GM19324 (cell line): ENCODE measurements around the gene DCP1B.

Experiments
- ATAC-seq: cut with Tn5 transposase; IDR thresholded peaks from one replicate; pipeline ENCODE4 v1.9.1; 2021; ENCODE audit warnings: mild to moderate bottlenecking, moderate library complexity; ENCODE audit not compliant: unreplicated experiment, low FRiP score

The DCP1B gene

GRCh38 chr12:2004113-2004929 lies at the start of gene DCP1B:
Gene DCP1B, minus strand, starts transcription at chr12:2004457. Its CDS starts 26 bp downstream, at chr12:2004431.
- peak; percentile 92 for ATAC-seq

DNA sequence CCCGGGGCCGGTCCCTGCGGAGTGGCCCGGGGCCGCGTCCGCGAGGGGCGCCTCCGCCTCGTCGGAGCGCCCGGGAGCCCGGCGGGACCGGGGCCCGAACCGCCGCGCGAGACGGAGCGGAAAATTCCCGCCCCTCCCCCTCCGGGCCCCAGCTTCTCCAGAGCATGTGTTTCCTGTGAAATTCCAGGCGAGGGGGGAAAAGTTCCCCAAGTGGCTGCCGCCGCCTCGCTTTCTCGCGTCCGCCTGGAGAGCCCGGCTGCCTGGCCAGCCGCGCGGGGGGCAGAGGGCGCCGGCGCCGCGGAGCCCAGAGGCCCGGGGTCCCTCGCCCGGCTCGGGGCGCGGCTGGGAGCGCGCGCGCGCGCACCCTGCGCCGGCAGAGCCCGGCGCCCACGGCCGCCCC lies 49.4 kb upstream of the DCP1B start:
- no peak for ATAC-seq

GRCh38 chr12:2052826-2053678 lies 48.8 kb upstream of the DCP1B start, which contains the start of gene CACNA1C:
Gene CACNA1C, plus strand, starts transcription at chr12:2052987. Its CDS starts 576 bp downstream, at chr12:2053563.
- no peak for ATAC-seq

GRCh38 chr12:2051700-2052621 lies 47.7 kb upstream of the DCP1B start:
- ATAC-seq, result no peak

GRCh38 chr12:2049604-2050540 lies 45.6 kb upstream of the DCP1B start:
- no peak for ATAC-seq

- ATAC-seq, result no peak
Observed at GRCh38 chr12:2047752-2048151, 43.5 kb upstream of the DCP1B start.

GRCh38 chr12:2046957-2047356 lies 42.7 kb upstream of the DCP1B start:
- ATAC-seq, result no peak

- ATAC-seq, result no peak
Observed at GRCh38 chr12:2044165-2044564, 39.9 kb upstream of the DCP1B start.

GRCh38 chr12:2043054-2043453 lies 38.8 kb upstream of the DCP1B start:
- no peak for ATAC-seq

- ATAC-seq, result no peak
Observed at GRCh38 chr12:2039034-2039433, 34.8 kb upstream of the DCP1B start.

DNA sequence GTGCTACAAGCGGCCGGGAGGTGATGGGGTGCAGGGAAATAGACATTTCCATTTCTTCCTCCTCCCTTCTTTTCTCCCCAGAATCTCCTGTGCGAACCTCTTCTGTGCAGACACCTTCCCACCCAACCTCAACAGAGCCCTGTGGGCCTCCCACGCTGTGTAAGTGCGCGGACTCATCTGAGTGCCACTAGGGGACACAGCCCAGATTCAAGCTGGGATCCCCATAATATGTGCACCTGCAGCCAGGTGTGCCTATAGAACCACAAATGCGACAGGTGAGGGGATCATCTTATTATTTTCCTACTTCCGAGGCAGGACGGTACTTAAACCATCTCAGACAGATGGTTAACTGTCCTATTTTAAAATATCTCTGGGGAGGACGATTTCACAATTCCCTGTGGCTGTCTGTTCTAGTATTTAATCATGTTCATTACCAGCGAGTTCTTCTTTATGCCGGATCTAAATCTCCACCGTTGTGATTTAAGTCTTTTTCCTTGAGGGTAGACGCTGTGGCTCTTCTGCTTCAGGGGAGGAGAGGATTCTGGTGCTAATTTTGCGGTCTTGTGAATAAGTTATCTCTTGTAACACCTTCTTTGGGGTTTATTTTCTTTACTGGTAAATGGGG lies 31.3 kb upstream of the DCP1B start:
- ATAC-seq, result no peak

DNA sequence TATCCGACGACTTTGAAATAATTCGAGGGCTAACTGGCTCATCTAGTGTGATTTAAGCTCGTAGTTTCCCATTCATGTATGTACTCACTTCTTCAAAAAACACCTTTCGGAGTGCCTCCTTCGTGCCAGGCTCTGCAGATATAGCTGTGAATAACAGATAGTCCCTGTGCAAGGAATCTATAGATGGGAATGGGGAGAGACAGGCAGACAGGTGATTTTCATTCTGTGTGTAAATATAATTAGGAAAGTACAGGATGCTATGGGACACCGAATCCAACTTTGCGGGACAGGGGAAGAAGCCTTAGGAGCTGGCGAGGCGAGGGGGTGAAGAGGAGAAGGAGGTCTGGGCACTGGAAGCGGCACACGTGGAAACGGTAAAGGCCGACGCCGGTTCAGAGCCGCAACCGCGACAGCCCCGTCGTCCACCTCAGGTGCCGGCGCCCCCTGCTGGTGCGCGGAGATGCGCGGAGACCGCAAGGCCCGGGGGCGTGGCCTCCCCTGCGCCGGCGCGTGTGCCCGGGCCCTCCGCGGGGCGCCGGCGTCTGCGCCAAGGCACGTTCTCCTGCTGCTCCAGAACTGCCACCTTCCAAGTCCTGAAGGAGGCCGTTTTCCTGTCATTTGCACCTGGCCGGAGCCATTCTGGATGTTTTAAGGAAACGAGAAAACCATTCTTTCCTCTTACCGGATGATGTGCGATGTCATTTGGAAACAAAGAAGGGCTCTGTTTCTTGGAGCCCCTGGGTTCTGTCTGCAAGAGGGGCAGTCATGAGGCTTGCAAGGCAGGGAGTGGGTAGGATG lies 30.6 kb upstream of the DCP1B start:
- peak; percentile 57 for ATAC-seq

- no peak for ATAC-seq
Observed at GRCh38 chr12:2032506-2032905, 28.2 kb upstream of the DCP1B start.

- ATAC-seq, result no peak
Observed at GRCh38 chr12:2029851-2030250, 25.6 kb upstream of the DCP1B start.

DNA sequence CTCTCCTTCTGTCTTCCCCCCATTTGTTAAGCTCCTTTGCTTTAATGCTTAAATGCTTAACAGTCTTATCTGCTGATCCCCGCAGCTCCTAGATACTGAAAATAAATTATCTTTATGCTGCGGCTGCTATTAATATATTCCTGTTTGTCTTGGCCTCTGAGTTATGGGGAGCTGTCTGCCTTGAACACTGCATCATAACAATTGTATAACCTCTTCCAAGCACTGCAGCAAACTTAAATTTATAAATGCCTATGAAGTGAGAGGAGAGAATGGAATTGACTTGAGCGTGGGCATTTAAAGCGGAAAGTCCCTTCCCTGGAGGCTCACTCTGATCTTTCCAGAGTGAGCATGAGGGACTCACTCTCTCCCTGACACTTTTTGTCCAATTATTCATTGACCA lies 23.1 kb upstream of the DCP1B start:
- ATAC-seq, result no peak

GRCh38 chr12:2023365-2023764 lies 19.1 kb upstream of the DCP1B start:
- no peak for ATAC-seq

DNA sequence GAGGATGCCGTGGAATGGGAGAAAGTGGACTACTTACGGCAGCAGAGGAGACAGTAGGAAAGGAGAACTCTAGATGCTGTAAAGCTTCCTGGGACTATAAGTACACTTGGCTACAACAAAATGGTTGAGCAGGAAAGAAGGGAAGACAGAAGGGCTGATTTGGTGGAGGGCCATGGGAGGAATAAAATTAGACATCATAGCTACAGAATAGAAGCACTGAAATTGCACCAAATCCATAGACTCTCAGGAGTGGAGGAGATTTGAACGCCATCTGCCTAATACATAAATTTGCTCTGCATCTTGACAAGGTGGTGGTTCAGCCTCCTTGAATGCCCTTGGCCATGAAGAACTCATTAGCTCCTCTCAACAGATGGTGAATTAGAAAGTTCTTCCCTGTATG lies 16.3 kb upstream of the DCP1B start:
- ATAC-seq, result no peak

DNA sequence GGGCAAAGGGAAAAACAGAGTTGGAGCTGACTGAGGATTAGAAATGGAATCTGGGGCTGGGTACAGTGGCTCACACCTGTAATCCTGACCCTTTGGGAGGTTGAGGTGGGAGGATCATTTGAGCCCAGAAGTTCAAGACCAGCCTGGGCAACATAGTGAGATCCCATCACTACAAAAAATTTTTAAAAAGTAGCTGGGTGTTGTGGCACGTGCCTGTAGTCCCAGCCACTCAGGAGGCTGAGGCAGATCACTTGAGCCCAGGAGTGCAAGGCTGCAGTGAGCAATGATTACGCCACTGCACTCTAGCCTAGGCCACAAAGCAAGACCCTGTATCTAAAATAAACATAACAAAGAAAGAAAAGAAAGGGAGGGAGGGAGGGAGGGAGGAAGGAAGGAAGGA lies 14.9 kb upstream of the DCP1B start:
- no peak for ATAC-seq
